GM21360 (cell line): Measurements from ENCODE around the gene PDE12.

ENCODE experiments used
- ATAC-seq: cut with Tn5 transposase; IDR thresholded peaks from one replicate; pipeline ENCODE4 v1.9.1; 2021; ENCODE audit warnings: mild to moderate bottlenecking, moderate library complexity; ENCODE audit not compliant: unreplicated experiment

The PDE12 gene

GRCh38 chr3:57555738-57556458, at the start of gene PDE12:
PDE12 (plus strand) TSS chr3:57556274; CDS start chr3:57556380, 106 bp downstream.
- peak; percentile 72 for ATAC-seq

- no peak for ATAC-seq
Observed at GRCh38 chr3:57512166-57512565, 43.9 kb upstream of the PDE12 start.

- ATAC-seq = no peak
Observed at GRCh38 chr3:57518276-57518915, 37.7 kb upstream of the PDE12 start.

GRCh38 chr3:57530071-57530608, 25.9 kb upstream of the PDE12 start:
- no peak for ATAC-seq

DNA sequence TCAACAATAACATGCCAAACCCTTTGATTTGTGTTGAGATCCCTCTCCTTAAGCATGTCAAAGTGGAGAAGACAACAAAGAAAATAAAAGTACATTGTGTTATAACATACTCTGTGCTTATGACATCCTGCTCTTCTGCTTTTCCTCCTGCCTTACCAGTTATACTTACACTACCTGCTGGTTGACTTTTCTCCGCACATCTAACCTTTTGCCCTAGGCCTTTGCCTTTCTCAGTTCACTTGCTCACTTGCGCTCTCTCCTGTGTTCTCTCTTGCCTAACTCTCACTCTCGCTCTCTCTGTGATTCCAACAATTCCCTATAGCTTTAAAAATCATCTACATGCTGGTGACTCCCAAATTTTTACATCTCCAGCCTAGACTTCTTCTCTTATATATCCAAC, 17.6 kb upstream of the PDE12 start:
- ATAC-seq = no peak

DNA sequence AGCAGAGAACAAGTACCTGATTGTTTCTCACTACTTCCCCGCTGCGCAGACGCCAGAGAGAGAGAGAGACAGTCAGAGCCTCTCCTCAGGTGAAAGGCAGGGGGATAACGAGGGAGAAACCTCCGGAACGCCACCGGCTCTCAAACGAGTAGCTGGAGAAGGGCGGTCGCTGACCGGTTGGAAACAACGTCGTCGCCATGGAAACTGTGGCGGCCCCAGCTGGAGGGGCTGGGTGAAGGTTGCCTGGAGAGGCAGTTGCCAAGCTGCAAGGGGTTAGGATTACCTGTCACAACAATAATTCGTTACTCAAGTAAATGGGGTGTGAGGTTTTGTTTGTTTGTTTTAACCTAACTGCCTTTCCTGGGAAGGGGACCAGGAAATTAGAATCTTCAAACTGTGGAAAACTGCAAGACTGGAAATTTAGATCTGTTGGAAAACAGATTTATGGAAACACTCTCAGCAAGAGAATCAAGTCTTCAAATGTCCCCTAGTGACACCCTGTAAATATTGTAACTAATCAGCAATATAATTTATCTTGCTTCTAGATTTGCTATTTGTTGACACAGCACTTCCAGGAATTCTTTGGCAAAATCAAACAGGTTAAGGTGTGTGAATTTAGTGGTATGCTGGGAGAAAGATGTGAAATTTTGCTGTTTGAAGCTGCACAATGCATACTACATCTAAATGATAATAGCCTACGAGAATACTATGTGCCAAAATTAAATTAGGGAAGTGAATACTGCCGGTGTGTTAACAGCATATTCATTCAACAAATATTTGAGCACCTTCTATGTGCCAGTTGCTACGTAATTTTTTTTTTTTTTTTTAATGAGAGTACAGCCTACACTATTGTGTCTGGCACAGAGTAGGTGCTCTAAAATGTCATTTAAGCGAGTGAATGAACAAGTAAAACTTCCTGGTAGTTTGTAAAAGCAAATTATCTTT, 11.6 kb upstream of the PDE12 start, which contains the start of gene DNAH12:
DNAH12 (minus strand) TSS at position 164 of the 945 bp plus-strand sequence. CDS start 1,474 bp downstream, outside the sequence.
- no peak for ATAC-seq

- ATAC-seq = no peak
Observed at GRCh38 chr3:57545636-57546268, 10.3 kb upstream of the PDE12 start.

GRCh38 chr3:57546616-57547015, 9.5 kb upstream of the PDE12 start:
- no peak for ATAC-seq

DNA sequence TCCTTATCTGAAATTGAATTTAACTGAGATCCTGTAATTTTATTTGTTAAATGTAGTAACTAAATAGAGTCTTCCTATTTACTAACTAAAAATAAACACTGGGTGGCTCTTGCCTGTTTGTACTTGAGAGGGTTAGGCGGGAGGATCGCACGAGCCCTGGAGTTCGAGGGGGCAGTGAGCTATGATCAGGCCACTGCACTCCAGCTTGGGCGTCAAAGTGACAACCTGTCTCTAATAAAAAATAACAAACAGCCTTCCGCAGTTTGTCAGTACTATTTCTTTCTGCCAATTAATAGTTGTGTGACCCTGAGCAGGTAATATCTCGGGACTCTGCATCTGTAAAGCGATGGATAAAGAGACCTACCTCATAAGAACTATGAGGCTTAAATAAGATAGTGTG, 768 bp upstream of the PDE12 start:
- no peak for ATAC-seq

- ATAC-seq = peak; percentile 38
Observed at GRCh38 chr3:57556459-57557084, 498 bp downstream of the PDE12 start.

DNA sequence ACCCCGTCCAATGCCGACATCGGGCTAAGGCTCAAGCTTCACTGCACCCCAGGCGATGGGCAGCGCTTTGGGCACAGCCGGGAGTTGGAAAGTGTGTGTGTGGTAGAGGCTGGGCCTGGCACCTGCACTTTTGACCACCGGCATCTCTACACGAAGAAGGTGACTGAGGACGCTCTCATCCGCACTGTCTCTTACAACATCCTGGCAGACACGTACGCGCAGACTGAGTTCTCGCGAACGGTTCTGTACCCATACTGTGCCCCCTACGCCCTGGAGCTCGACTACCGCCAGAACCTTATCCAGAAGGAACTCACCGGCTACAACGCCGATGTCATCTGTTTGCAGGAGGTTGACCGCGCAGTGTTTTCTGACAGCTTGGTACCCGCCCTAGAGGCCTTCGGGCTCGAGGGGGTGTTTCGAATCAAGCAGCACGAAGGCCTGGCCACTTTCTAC, 1.0 kb downstream of the PDE12 start:
- peak; percentile 18 for ATAC-seq

- ATAC-seq = no peak
Observed at GRCh38 chr3:57559526-57559925, 3.5 kb downstream of the PDE12 start.

DNA sequence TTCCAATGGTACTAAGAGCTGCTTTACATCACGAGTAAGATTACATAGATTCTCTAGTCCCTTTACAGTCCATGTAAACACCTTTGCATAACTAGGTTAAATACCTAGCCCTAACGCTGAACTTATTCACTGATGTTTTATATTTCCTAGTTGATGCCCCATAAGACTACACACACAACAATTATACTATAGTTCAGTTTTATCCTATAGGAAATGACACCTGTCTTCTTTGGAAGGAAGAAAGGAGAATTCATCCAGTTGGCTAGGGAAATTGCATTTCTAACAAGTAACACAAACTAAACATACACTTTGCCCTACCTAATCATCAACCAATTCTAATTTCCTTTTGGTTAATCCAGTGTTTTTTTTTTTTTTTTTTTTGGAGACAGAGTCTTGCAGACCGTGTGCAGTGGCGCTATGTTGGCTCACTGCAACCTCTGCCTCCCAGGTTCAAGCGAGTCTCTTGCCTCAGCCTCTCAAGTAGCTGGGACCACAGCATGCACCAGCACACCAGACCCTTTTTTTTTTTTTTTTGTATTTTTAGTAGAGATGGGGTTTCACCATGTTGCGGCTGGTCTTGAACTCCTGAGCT, 13.9 kb downstream of the PDE12 start:
- no peak for ATAC-seq

DNA sequence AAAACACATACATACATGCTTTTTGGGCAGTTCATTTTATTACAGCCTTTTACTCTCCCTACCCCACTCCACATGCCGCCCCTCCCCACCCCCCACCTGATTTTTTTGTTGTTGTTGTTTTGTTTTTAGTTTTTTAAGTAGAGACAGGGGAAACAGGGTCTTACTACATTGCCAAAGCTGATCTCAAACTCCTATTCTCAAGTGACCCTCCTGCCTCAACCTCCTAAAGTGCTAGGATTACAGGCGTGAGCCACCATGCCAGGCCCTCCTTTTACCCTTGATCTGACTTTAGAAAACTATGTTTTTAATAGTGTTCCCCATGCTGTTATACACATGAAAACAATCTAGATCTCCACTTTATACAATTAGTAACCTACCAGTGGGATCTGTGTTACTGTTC, 14.8 kb downstream of the PDE12 start:
- ATAC-seq = no peak

- no peak for ATAC-seq
Observed at GRCh38 chr3:57572096-57572495, 16.0 kb downstream of the PDE12 start.

GRCh38 chr3:57575966-57576626, 20.0 kb downstream of the PDE12 start:
- no peak for ATAC-seq

DNA sequence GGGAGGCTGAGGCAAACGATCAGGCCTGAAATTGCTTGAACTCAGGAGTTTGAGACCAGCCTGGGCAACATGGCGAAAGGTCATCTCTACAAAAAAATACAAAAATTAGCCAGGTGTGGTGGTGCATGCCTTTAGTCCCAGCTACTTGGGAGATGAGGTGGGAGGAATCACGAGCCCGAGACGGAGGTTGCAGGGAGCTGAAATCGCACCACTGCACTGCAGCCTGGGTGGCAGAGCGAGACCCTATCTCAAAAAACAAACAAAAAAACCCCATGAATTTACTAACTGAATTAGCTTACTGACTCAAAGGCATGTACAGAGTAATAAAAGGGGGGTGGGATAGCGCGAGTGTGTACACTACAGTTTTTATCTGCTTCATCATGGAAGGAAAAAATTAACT, 21.7 kb downstream of the PDE12 start:
- ATAC-seq = no peak

DNA sequence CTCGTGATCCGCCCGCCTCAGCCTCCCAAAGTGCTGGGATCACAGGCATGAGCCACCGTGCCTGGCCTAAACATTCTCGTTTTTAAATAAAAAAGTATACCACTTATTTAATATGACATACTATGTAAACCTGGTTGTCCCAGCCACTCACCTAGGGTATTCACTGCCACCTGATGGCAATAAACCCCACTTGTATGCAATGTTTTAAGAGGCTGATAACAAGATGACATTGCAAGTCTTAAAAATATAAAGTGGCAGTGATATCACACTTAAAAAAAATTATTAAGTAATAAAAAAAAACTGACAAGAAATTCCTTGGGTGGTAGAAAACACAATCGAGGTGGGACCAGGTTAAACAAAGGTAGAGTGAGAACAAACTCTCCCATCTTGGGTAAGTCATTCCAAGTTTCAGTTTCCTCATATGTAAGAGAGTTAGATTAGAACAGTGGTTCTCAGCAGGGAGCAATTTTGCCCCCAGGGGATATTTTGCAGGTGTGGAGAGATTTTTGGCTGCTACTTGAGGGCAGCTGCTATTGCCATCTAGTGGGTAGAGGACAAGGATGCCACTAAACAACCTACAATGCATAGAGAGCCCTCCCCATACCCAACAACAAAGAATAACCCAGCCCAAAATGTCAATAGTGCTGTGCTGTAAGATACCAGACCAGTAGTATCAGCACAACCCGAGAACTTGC, 26.5 kb downstream of the PDE12 start:
- no peak for ATAC-seq

DNA sequence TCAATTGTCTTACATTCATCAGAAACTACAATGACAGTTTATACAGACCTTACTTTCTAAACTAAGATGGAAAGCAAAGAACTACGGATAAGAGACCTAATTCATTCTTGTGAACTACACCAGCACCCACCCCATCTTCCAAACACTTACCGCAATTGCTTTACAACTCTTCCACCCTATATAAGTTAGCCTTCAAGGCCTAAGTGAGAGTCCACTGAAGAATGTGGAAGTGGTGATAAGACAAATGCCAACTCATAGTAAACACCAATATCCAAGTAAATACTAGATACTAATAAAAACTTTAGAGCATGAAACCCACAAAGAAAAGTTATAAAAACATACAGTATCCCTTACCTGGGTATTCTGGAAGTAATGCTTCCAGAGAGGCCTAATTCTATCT, 27.5 kb downstream of the PDE12 start:
- no peak for ATAC-seq
